ENCODE data around the gene TBC1D17.

TBC1D17 gene

GRCh38 chr19:49862391-49863253 lies 14.9 kb upstream of the TBC1D17 start:
- peak in 1 of 2 experiments; percentile 48 for DNase-seq

DNA sequence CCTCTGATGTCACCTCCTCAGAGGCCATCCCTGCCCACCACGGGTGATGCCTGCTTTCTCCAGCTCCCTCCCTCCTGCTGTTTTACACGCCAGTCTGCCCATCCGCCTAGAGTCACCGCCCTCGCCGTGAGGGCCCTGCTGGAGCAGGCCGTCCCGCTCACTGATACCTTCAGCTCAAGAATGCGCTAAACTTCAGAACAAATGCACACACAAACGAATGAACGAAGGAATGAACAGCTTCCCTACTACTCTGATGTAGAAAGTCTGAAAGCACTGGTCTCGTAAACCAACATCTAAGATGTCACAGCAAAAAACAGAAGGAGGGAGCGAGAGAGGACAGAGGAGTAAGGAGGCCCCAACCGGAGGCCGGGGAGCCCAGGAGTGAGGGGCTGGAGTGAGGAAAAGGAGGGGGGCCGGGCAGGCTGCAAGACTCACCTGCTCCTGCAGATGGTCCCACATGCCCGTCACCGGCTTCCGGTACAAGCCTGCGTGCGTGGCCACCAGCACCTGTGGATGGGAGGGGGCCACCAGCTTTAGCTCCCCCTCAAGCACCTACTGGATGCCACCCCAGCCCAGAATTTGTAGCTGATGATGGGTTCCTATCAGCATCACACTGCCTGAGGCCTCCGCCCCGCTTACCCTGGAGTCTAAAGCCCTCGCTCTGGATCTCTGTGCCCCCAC lies 14.1 kb upstream of the TBC1D17 start:
- no peak for DNase-seq

GRCh38 chr19:49863935-49864320 lies 13.6 kb upstream of the TBC1D17 start:
- no peak for DNase-seq

DNA sequence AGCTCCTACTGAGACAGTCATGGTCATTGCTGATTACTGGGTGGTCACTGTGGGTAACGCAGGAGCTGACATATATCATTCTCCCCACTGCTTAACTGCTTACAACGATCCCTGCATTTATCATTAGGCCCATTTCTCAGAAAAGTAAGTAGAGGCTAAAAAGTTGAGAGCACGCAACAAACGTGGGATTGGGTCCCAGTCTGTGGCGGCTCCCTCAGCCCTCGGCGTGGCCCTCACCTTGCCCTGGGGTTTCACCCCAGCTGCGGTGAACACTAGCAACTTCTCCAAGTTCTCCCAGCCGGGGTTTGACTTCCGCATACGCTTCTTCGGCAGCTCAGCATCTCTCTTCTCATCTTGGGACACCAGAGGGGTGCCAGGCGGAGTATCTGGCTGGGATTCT lies 12.6 kb upstream of the TBC1D17 start:
- no peak for DNase-seq

GRCh38 chr19:49866933-49867782 lies 10.3 kb upstream of the TBC1D17 start, which contains the start of gene PNKP:
Gene PNKP (minus strand): TSS chr19:49867576. CDS start chr19:49867204, 372 bp downstream.
- peak; percentile 90 to 97 for DNase-seq

DNA sequence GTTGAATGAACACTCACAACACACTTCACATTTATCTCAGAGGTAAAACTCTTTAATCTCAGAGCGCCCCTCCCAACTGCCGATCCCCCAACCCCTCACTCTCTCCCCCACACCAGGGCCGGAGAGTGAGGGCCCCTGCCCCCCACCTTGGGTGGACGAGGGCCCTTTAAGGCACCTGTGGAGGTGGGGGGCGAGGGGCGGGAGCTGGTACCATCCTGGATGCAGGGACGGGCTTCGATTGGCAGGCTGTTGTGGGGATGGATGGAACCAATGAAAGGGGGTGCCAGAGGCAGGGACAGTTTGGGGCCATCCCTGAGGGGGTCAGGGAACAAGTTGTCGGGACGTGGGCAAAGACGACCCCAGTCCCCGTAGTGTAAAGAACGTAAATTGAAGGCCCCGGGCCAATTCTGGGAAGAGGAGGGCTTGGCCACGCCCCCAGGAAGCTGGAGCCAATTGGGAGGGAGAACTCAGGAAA lies 8.5 kb upstream of the TBC1D17 start:
- peak in 1 of 2 experiments; percentile 91 for DNase-seq

GRCh38 chr19:49869484-49870308 lies 7.8 kb upstream of the TBC1D17 start:
- peak; percentile 99 to 100 for DNase-seq

DNA sequence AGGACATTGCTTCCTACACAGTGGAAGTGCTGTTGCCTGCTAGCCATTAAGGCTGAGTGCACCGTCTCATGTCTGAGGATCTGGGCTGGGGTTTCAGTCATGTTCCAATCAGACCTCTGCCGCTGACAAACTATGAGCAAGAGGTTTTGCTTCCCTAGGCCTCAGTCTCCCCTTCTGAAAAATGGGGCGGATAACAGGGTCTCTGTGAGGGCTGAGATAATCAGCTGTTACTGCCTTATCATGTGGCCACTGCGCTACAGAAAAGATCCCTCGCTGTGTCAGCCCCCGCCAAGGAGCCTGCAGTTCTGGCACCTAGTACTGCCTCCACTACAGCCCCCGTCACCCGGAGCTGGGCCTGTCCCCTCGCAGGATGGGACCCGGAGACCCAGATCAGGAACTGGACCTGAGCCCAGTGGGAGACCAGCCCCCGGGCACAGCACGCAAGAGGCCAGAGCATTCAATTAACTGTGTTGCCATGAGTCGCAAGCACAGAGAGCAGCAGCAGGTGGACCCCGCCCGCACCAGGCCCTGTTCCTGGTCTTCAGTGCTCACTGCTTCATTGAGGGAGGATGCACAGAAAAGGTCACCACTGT lies 7.1 kb upstream of the TBC1D17 start:
- DNase-seq, result no peak

GRCh38 chr19:49871349-49871985 lies 6.0 kb upstream of the TBC1D17 start:
- no peak for DNase-seq

DNA sequence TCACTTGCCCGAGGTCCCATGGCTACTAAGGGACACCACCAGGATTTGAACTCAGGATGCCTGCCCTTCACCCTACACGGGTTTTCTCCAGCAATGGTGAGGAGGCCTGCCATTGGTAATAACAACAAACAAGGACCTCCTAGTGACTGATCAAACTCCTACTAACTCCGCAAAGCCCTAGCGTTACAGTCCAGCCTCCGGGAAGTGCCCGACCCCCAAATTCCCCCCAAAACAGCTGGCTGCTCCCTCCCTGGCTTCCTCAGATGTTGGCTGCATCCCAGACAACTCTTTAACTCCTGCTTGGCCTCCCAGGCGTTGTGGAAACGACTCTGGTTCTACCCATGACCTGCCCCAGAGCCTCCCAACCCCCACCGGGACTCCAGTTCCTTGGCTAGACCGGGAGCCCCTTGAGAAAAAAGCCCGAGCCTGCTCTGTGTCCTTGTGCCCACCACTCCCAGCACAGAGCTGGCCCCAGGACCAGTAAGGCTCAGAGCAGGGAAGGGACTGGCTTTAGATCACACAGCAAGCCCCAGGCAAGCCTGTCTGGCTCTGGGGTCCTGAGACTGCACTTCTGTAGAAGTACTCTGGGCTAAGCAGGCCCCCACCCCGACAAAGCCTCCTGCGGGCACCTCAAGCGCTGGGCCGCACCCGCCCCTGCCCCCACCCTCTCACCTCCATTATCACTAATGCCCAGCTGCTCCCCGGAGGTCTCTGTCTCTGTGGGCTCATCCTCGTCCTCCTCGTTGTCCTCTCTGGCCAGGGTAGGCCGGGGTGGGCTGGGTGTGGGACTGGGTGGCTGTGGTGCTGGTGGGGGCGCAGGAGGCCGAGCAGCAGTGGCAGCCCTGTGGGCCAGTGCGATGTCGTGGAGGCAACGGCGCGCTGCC lies 5.0 kb upstream of the TBC1D17 start:
- DNase-seq, result no peak

- no peak for DNase-seq
Measured at GRCh38 chr19:49873129-49873521, 4.4 kb upstream of the TBC1D17 start.

DNA sequence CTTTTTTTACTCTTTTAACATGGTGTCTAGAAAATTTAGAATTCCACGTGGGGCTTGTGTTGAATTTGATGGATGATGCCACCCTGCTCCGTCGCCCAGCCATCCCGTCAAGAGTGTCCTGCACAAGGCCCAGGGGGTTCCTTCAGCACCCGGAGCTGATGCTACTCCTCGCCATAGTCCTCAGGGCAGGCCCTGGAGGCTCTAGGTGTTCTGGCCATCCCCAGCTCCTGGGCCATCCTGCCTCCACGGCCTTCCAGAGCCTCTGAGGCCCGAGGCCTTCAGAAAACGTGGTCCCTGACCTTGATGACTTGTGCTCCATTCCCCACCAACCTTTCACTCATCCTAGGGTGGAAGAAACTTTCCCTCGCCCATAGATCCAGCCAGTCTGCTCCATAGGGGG lies 3.7 kb upstream of the TBC1D17 start:
- no peak for DNase-seq

DNA sequence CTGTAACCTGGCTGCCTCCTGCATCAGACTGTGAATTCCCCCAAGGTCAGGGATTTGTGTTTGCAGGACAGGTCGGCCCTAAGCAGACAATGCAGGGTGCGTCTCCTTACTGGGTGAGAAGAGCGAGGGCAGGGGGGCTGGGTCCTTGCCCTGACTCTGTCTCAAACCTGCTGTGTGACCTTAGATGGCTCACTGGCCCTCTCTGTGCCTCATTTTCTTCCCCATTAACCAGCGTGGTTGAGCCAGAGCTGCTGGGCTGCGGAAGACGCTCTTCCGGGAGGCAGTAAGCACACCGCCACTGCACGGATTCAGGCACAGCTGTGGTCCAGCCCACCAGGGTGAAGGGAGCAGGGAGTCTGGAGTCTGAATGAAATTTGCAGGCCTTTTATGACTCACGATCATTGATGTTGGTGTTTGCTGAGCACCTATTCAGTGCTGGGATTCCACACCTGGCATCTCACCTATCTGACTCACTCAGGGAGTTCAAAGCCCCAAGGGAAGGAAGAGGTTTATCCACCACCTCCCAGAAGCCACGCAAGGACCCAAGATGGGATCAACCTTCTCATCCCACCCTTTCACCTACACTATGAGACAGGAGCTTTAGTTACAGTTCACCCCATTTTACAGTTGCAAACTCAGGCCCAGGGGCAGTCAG lies 2.9 kb upstream of the TBC1D17 start:
- DNase-seq, result no peak

DNA sequence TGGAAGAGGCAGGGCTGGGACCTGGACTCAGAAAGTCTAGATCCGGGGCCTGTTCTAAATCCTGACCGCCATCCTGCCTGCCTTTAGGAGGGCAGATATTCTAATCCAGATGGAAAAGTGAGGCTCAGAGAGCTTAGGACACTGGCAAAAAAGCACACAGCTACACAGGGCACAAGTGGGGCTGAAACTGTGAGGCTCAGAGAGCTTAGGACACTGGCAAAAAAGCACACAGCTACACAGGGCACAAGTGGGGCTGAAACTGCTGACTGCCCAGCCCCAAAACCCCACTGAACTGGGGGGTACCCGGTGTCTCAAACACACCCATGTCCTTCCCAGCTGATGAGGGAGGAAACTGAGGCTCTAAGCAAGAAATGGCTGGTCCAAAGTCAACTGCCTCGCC lies 2.3 kb upstream of the TBC1D17 start:
- no peak for DNase-seq

GRCh38 chr19:49875857-49876421 lies 1.6 kb upstream of the TBC1D17 start:
- DNase-seq, result peak in 1 of 2 experiments; percentile 58

DNA sequence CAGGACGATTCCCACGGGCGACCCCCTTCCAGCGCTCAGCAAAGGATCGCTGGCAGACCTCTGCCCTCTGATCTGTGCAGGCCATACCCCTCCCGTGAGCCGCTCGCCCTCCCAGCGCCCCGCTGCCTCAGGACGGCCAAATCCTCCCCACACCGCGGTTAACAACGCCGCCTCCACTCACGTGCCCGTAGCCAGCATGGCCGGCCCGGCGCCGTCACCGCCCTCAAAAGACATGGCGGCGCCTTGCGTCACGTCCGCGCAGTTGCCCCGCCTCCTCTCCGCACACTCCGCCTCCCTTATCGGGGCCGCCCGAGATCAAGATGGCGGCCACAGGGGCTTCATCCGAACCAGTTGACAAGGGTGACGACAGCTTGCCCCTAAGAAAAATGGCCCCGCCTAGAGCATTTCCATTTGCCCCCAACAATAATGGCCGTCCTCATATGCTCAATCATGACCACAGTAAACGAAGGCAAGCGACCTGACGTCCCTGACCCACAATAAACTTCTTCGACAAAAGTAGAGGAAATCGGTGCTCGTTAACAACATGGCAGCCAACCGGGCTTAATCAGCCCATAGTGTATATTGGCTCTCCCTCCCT lies 981 bp upstream of the TBC1D17 start:
- DNase-seq, result peak; percentile 96 to 99

GRCh38 chr19:49877879-49878743 lies 609 bp downstream of the TBC1D17 start:
- DNase-seq, result peak; percentile 96 to 98

- DNase-seq, result no peak
Measured at GRCh38 chr19:49878744-49879070, 1.2 kb downstream of the TBC1D17 start.
